TTC549 (cell line): Measurements from ENCODE around the gene C11orf16.
"Not testable (repeated sequence)": the region's sequence is repeated elsewhere in the genome, so short reads cannot be mapped to it uniquely, and the experiment has no call there.

Source experiments
- FAIRE-seq: peaks from 2 replicates; lab custom pipeline; 2012; peaks lifted over from hg19 to GRCh38; lab: Jason Lieb, UNC

C11orf16 gene

DNA sequence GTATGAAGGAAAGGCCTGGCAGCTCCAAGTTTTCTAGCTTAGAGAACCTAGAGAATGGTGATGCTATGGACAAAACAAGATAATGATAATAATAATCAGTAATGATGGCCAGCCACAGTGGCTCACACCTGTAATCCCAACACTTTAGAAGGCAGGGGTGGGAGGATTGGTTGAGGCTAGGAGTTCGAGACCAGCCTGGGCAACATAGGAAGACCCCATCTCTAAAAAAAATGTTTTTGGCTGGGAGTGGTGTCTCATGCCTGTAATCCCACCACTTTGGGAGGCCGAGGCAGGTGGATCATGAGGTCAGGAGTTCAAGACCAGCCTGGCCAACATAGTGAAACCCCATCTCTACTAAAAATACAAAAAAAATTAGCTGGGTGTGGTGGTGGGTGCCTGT, 3.0 kb upstream of the C11orf16 start:
- FAIRE-seq: not testable (repeated sequence)

DNA sequence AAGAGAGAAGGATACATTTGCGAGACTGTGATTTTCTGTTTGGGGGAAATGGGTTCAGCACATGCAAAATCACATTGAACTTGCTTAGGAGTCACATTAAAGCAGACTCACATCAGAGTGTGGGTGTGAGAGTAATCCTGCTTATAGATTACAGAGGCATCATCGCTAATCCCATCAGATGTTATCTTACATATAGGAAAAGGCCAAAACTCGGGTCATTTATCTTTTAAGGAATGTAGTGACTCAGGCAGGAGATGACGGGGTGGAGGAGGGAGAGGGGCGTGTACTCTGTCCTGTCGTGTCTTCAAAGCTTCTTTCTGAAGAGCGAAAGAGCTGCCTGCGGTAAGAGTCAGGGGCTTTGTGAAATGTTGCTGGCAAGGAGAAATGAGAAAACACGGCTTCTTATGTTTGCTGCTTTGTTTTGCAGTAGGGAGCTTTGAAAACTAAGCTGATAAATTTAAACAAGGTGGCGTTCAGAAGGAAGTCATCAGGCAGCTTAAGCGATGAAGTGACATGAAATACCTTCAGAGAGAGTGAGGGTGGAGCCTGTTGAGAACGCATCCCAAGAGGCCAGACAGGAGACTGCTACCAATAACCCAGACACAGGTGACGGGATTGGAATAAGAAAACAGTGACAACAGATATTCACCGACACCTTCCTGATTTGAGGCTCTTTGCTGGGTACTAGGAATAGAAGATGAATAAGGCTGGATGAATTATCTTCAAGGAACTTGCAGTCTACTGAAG, 2.2 kb upstream of the C11orf16 start:
- no peak for FAIRE-seq

- FAIRE-seq: no peak
Observed at GRCh38 chr11:8933931-8934330, 1.2 kb upstream of the C11orf16 start.

GRCh38 chr11:8930456-8931175, 2.1 kb downstream of the C11orf16 start:
- no peak for FAIRE-seq

- no peak for FAIRE-seq
Observed at GRCh38 chr11:8928981-8929615, 3.6 kb downstream of the C11orf16 start.

- no peak for FAIRE-seq
Observed at GRCh38 chr11:8928205-8928604, 4.5 kb downstream of the C11orf16 start.

- FAIRE-seq: no peak
Observed at GRCh38 chr11:8927233-8927632, 5.5 kb downstream of the C11orf16 start.

DNA sequence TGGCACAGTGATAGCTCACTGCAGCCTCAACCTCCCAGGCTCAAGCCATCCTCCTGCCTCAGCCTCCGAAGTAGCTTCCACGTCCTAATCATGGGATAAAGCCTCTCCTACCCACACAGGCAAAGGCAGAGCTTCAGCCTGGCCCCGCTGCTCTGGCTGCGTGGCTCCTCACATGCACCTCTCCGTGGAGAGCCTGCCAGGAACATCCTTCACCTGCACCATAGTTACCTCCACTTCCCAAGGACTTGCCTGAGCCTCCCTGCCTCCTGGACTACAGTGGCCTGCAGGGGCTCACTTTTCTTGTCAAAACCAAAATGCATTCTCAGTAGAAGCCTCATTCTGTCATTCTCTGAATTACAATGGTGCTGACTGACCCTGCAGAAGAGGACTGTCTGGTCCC, 6.5 kb downstream of the C11orf16 start:
- no peak for FAIRE-seq

DNA sequence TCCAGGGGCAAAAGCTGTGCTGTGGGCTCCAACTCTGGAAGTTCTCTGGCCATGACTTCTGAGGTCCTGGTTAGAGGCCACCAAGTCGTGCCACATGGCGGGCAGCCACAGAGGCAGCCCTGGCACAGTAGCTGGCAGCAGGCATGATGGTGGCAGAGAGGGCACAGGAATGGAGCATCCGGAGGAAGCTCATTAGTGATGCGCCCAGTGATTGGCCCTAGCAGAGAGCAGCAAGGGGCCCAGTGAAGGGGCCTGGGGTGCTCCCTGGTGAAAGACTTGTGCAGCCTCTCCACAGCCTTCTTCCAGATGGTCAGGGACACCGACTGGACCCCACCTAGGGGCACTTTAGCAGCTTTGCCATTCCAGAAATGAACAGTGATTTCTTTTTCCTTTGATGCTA, 7.0 kb downstream of the C11orf16 start:
- no peak for FAIRE-seq

GRCh38 chr11:8922691-8923090, 10.1 kb downstream of the C11orf16 start:
- no peak for FAIRE-seq

- FAIRE-seq: no peak
Observed at GRCh38 chr11:8917157-8917825, 15.5 kb downstream of the C11orf16 start.

GRCh38 chr11:8914661-8915018, 18.1 kb downstream of the C11orf16 start:
- FAIRE-seq: no peak

DNA sequence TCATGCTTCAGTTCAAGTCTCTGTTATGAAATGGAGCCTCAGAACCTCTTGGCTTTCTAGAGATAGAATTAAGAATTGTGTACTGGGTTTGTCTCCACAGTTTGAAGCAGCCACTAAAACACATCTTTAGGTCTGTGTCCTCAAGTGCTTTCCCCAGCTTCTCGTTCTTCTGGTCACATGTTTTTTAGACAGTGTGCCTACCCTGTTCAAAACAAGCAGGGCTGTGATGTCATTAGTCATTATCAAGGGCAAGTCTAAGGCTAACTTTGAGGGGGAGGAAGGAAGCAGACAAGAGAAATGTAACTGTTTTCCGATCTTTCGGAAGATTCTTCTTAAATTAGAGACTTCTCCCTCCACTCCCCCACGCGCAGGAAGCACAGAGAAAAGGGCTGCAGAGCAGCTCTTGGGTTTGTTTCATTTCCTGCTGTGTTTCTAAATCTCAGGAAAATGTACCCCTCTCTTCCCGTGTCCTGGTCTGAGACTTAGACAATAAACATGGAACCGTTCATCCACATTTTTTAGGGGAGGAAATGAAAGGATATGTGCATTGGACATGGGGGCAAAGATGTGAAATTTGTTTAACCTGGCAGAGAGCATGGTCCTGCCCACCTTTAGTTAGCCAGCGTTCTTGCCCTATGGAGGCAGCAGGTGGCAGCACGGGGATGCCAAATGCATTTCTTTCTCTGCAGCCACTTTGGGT, 18.6 kb downstream of the C11orf16 start:
- FAIRE-seq: no peak

GRCh38 chr11:8911029-8911823, 21.5 kb downstream of the C11orf16 start, which contains the start of gene AKIP1:
Gene AKIP1 (plus strand): TSS chr11:8911189. CDS start chr11:8911450, 261 bp downstream.
- FAIRE-seq: no peak

DNA sequence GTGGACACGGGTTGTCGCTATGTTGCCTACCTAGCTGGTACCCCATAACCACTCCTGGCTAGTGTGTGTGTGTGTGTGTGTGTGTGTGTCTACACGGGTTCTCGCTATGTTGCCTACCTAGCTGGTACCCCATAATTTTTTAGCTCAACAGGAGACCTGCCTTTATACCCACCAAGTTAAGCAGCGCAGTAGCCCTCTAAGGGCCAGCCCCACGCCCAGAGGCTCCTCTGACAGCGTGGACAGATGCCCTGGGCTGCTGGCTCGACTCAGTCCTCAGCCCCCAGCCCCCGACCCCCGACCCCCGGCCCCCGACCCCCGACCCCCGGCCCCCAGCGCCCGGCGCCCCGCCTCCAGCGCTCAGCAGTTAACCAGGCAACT, 22.1 kb downstream of the C11orf16 start:
- FAIRE-seq: no peak

GRCh38 chr11:8908099-8908498, 24.6 kb downstream of the C11orf16 start:
- no peak for FAIRE-seq

- peak; percentile 28 for FAIRE-seq
Observed at GRCh38 chr11:8907116-8907515, 25.6 kb downstream of the C11orf16 start.

DNA sequence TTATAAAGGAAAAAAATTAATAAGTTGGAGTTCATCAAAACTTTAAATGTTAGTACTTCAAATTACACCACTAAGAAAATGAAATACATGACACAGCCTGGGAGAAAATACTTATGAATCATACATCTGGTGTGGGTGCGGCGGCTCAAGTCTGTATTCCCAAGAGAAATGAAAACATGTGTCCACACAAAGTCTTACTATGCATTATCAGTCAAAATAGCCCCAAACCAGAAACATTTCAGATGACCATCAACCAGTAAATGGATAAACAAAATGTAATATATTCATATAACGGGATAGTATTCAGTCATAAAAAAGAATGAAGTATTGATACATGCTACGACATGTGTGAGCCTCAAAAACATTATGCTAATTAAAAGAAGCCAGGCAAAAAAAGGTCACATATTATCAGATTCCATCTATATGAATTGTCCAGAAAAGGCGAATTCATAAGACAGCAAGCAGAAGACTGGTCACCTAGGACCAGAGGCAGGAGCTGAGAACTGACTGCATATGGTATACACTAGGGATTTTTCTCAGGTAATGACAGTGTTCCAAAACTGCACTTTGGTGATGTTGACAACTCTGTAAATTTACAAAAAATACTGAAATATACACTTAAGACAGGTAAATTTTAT, 27.1 kb downstream of the C11orf16 start:
- FAIRE-seq: no peak

- no peak for FAIRE-seq
Observed at GRCh38 chr11:8899119-8899753, 33.5 kb downstream of the C11orf16 start.

DNA sequence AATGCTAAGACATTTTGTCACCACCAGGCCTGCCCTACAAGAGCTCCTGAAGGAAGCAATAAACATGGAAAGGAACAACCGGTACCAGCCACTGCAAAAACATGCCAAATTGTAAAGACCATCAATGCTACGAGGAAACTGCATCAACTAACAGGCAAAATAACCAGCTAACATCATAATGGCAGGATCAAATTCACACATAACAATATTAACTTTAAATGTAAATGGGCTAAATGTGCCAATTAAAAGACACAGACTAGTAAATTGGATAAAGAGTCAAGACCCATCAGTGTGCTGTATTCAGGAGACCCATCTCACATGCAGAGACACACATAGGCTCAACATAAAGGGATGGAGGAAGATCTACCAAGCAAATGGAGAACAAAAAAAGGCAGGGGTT, 41.6 kb downstream of the C11orf16 start:
- not testable (repeated sequence) for FAIRE-seq
